ENCODE data around the gene KLK6.

GRCh38 chr19:50916069-50916468 is 53.3 kb downstream of the KLK6 start:
- no peak for TF ChIP-seq POLR2A (IDR thresholded peaks at IDR 0.05)
- TF ChIP-seq CTCF (IDR thresholded peaks at IDR 0.05), result no peak
